Measurements from ENCODE around the gene CIDEB. TPM values are rescaled to one million over a fixed set of nuclear protein-coding genes. Genes with fewer than 3 reads are reported as not detected.

CIDEB gene
- total RNA-seq, 1 experiment from 2014 or later: not detected

DNA sequence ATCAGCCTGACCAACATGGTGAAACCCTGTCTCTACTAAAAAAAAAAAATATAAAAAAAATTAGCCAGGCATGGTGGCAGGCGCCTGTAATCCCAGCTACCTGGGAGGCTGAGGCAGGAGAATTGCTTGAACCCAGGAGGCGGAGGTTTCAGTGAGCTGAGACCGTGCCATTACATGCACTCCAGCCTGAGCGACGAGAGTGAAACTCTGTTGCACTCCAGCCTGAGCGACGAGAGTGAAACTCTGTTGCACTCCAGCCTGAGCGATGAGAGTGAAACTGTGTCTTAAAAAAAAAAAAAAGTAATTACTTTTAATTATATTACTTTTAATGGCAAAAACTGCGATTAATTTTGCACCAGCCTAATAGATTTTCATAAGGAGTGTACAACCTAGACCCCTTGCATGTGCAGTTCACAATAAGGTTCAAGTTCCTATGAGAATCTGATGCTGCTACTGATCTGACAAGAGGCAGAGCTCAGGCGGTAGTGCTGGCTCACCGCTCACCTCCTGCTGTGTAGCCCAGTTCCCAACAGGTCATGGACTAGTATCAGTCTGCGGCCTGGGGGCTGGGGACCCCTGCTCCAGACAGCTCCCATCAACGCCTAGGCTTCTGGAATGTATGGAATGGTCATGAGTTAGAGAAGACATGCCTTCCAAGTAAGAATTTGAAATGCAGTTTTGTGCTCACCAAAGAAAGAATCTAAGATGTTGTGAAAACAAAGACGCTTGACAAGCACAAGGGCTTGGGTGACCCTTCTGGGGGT, 13.6 kb upstream of the CIDEB start:
- Mint-ChIP-seq H3K27me3 (ENCODE audit: low read depth) (peaks cover 71% of the 10 kb centered on the region), H3K27ac (no peak overlapping the region), H3K9me3 (no peaks in the 10 kb centered on the region; a peak in 1 of 5 replicates), H3K36me3 (ENCODE audit: insufficient read depth in 1 of 3, low read depth in 3 of 3) (no peaks in the 10 kb centered on the region), H3K4me1 (no peaks in the 10 kb centered on the region), H3K4me3 (no peak overlapping the region)
- Histone ChIP-seq H2BK5ac (ENCODE audit: insufficient read length, low read length) (no peak overlapping the region), H3K79me1 (ENCODE audit: insufficient read depth, low read depth, low read length, poor library complexity, severe bottlenecking) (no peaks in the 10 kb centered on the region), H3K79me2 (ENCODE audit: insufficient read depth, low read length) (no peaks in the 10 kb centered on the region), H3K23me2 (ENCODE audit: insufficient read length, low read depth, low read length, poor library complexity, severe bottlenecking) (no peaks in the 10 kb centered on the region), H2BK20ac (ENCODE audit: low read depth, low read length, poor library complexity, severe bottlenecking) (no peak overlapping the region), H2AFZ (ENCODE audit: low read length) (no peak overlapping the region), H3K27me3 (ENCODE audit: insufficient read depth, low read length) (peaks cover 2% of the 10 kb centered on the region; the same call in 1 of the 2 replicates), H3K14ac (ENCODE audit: insufficient read depth, low read length) (no peak overlapping the region), H2BK120ac (ENCODE audit: low read depth, low read length, poor library complexity, severe bottlenecking) (no peak overlapping the region), H3K23ac (ENCODE audit: insufficient read length, low read depth, low read length) (no peak overlapping the region), H2AK5ac (ENCODE audit: insufficient read length, low read length) (no peak overlapping the region), H3K56ac (ENCODE audit: insufficient read length, low read depth, low read length) (no peak overlapping the region), H3K9ac (ENCODE audit: extremely low read depth, insufficient read length, low read length) (no peak overlapping the region), H4K91ac (ENCODE audit: insufficient read length, low read depth, low read length) (no peak overlapping the region), H3K4me2 (ENCODE audit: insufficient read depth, insufficient read length, low read length) (no peak overlapping the region), H4K5ac (ENCODE audit: insufficient read length, low read depth, low read length) (no peak overlapping the region), H3K27ac (ENCODE audit: insufficient read length, low read depth, low read length) (no peak overlapping the region), H3K4me1 (ENCODE audit: insufficient read depth, low read length) (no peaks in the 10 kb centered on the region), H2BK12ac (ENCODE audit: insufficient read length, low read depth, low read length) (no peak overlapping the region), H3T11ph (ENCODE audit: low read length) (no peak overlapping the region), H3K4ac (ENCODE audit: low read depth, low read length) (no peak overlapping the region), H4K20me1 (ENCODE audit: control insufficient read depth, insufficient read depth, insufficient read length) (no peaks in the 10 kb centered on the region), H2BK15ac (ENCODE audit: low read depth, low read length) (no peak overlapping the region), H3K18ac (ENCODE audit: insufficient read length, low read depth, low read length) (no peak overlapping the region), H4K8ac (replicated peaks; ENCODE audit: insufficient read length, low read depth, low read length) (no peak overlapping the region), H3K9me3 (ENCODE audit: control insufficient read depth, low read depth, low read length) (no peaks in the 10 kb centered on the region)
- TF ChIP-seq, protein P1, sequence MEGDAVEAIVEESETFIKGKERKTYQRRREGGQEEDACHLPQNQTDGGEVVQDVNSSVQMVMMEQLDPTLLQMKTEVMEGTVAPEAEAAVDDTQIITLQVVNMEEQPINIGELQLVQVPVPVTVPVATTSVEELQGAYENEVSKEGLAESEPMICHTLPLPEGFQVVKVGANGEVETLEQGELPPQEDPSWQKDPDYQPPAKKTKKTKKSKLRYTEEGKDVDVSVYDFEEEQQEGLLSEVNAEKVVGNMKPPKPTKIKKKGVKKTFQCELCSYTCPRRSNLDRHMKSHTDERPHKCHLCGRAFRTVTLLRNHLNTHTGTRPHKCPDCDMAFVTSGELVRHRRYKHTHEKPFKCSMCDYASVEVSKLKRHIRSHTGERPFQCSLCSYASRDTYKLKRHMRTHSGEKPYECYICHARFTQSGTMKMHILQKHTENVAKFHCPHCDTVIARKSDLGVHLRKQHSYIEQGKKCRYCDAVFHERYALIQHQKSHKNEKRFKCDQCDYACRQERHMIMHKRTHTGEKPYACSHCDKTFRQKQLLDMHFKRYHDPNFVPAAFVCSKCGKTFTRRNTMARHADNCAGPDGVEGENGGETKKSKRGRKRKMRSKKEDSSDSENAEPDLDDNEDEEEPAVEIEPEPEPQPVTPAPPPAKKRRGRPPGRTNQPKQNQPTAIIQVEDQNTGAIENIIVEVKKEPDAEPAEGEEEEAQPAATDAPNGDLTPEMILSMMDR (conservative IDR thresholded peaks at IDR 0.05): no peak
- DNase-seq: no peak
- WGBS (ENCODE audit: extremely low coverage, insufficient read length, low lambda C conversion rate): no CpG with 5 or more reads among the region's 14 CpGs
